Measurements from ENCODE around the gene ZNF506. TPM values are rescaled to one million over a fixed set of nuclear protein-coding genes. Genes with fewer than 3 reads are reported as not detected.
A peak's percentile ranks its signal among the peaks of the same experiment; 100 is the strongest.

The ZNF506 gene
- polyA plus RNA-seq (2012; rRNA removed): 4.1 and 7.3 TPM in 2 replicates
- 5.6 and 6.4 TPM in 2 replicates for polyA plus RNA-seq (2012; cell fraction: cytosol; rRNA removed)
- polyA plus RNA-seq (2012; cell fraction: nucleus; rRNA removed): 8.3 and 10.9 TPM in 2 replicates

- peak within 1 kb of the TSS; percentile 92 for H3K4me2 ChIP-seq
- H3K4me1 ChIP-seq (ENCODE audit: control insufficient read depth in 1 of 2, insufficient read depth in 2 of 2, low read depth in 1 of 2, low read length in 1 of 2): no peaks in the 10 kb centered on the region; a peak in 1 of 4 replicates
- peaks cover 7 to 30% of the 10 kb centered on the region in 2 experiments for H3K36me3 ChIP-seq (replicated peaks in 1 of 2; ENCODE audit: control insufficient read depth in 1 of 2, insufficient read depth in 2 of 2, low read length in 1 of 2)
- 2% methylated on average over 12 of the region's 28 CpGs for whole genome bisulfite sequencing (ENCODE audit: low lambda C conversion rate)
- no peaks in the 10 kb centered on the region for H4K20me1 ChIP-seq (ENCODE audit: insufficient read depth)
- peaks cover 13% of the 10 kb centered on the region for H3F3A ChIP-seq (replicated peaks; ENCODE audit: insufficient read depth)
- H3K9me3 ChIP-seq: peaks cover 8% of the 10 kb centered on the region; the same call in 1 of the 2 replicates
- DNase-seq: peak; percentile 90
- H3K79me2 ChIP-seq (ENCODE audit: insufficient read depth): peaks cover 48% of the 10 kb centered on the region
- H3K4me3 ChIP-seq (ENCODE audit: low read depth in 2 of 2, low read length in 1 of 2): peak within 1 kb of the TSS; percentile 58 to 82
- H3K9ac ChIP-seq: peak within 1 kb of the TSS; percentile 93
- no peaks in the 10 kb centered on the region for H3K9me2 ChIP-seq
- POLR2A ChIA-PET: interaction anchor here (0.6 to 2.3 kb wide), 11 partner anchors 9 to 231 kb away, joined by 3 to 40 read pairs (median 7); partner anchors contain the start of genes ZNF101, ZNF14, ZNF253 and ZNF682
- H3K27ac ChIP-seq (ENCODE audit: low read depth in 2 of 2, low read length in 1 of 2): peak within 1 kb of the TSS; percentile 89 to 92
- TF ChIP-seq CHD2 (IDR thresholded peaks at IDR 0.05; ENCODE audit: low read length, partially characterized antibody) (peak; percentile 59), YY1 (IDR thresholded peaks at IDR 0.05; ENCODE audit: low read depth) (peak; percentile 88), TAF1 (IDR thresholded peaks at IDR 0.05; ENCODE audit: borderline replicate concordance, low read depth, low read length) (peak; percentile 78; the same call in 1 of the 2 replicates), RFX5 (IDR thresholded peaks at IDR 0.05; ENCODE audit: low read length) (peak; percentile 86), FOSL2 (IDR thresholded peaks at IDR 0.05; ENCODE audit: borderline replicate concordance, low read depth) (no peak), MXI1 (IDR thresholded peaks at IDR 0.05; ENCODE audit: low read depth, low read length) (peak; percentile 84; the same call in 1 of the 2 replicates), GABPA (IDR thresholded peaks at IDR 0.05; ENCODE audit: low read depth) (peak; percentile 82), MEF2A (IDR thresholded peaks at IDR 0.05; ENCODE audit: borderline replicate concordance, low read depth) (no peak), MAX (IDR thresholded peaks at IDR 0.05; ENCODE audit: low read depth) (peak; percentile 51; the same call in 1 of the 2 replicates), SMC3 (IDR thresholded peaks at IDR 0.05; ENCODE audit: low read depth, low read length) (no peak), POLR2AphosphoS5 (IDR thresholded peaks at IDR 0.05; ENCODE audit: low read depth, low read length) (peak; percentile 96), RXRA (IDR thresholded peaks at IDR 0.05; ENCODE audit: borderline replicate concordance, low read depth) (no peak), ELF1 (IDR thresholded peaks at IDR 0.05) (peak; percentile 92), SIN3A (IDR thresholded peaks at IDR 0.05; ENCODE audit: borderline replicate concordance, low read depth, low read length) (peak; percentile 53; the same call in 1 of the 2 replicates), FOXJ3 (CRISPR knock-in tag; IDR thresholded peaks at IDR 0.05) (no peak), RCOR1 (IDR thresholded peaks at IDR 0.05; ENCODE audit: low read length) (peak; percentile 12; the same call in 1 of the 2 replicates), CTCF (IDR thresholded peaks at IDR 0.05) (no peak)
- TF ChIP-seq, protein P1, sequence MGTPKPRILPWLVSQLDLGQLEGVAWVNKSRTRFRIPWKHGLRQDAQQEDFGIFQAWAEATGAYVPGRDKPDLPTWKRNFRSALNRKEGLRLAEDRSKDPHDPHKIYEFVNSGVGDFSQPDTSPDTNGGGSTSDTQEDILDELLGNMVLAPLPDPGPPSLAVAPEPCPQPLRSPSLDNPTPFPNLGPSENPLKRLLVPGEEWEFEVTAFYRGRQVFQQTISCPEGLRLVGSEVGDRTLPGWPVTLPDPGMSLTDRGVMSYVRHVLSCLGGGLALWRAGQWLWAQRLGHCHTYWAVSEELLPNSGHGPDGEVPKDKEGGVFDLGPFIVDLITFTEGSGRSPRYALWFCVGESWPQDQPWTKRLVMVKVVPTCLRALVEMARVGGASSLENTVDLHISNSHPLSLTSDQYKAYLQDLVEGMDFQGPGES (IDR thresholded peaks at IDR 0.05; ENCODE audit: low read depth, low read length): peak; percentile 65; the same call in 1 of the 2 replicates
- TF ChIP-seq, protein P2, sequence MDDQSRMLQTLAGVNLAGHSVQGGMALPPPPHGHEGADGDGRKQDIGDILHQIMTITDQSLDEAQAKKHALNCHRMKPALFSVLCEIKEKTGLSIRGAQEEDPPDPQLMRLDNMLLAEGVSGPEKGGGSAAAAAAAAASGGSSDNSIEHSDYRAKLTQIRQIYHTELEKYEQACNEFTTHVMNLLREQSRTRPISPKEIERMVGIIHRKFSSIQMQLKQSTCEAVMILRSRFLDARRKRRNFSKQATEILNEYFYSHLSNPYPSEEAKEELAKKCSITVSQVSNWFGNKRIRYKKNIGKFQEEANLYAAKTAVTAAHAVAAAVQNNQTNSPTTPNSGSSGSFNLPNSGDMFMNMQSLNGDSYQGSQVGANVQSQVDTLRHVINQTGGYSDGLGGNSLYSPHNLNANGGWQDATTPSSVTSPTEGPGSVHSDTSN (IDR thresholded peaks at IDR 0.05): no peak
- TF ChIP-seq, protein P3, sequence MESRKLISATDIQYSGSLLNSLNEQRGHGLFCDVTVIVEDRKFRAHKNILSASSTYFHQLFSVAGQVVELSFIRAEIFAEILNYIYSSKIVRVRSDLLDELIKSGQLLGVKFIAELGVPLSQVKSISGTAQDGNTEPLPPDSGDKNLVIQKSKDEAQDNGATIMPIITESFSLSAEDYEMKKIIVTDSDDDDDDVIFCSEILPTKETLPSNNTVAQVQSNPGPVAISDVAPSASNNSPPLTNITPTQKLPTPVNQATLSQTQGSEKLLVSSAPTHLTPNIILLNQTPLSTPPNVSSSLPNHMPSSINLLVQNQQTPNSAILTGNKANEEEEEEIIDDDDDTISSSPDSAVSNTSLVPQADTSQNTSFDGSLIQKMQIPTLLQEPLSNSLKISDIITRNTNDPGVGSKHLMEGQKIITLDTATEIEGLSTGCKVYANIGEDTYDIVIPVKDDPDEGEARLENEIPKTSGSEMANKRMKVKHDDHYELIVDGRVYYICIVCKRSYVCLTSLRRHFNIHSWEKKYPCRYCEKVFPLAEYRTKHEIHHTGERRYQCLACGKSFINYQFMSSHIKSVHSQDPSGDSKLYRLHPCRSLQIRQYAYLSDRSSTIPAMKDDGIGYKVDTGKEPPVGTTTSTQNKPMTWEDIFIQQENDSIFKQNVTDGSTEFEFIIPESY (IDR thresholded peaks at IDR 0.05; ENCODE audit: borderline replicate concordance, low read depth): no peak
- TF ChIP-seq, protein P4, sequence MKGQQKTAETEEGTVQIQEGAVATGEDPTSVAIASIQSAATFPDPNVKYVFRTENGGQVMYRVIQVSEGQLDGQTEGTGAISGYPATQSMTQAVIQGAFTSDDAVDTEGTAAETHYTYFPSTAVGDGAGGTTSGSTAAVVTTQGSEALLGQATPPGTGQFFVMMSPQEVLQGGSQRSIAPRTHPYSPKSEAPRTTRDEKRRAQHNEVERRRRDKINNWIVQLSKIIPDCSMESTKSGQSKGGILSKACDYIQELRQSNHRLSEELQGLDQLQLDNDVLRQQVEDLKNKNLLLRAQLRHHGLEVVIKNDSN (IDR thresholded peaks at IDR 0.05; ENCODE audit: borderline replicate concordance, low read depth): no peak
- peak within 1 kb of the TSS; percentile 100 for H2AFZ ChIP-seq (ENCODE audit: low read depth)
- CTCF ChIA-PET: interaction anchor here (1.2 to 1.5 kb wide), 2 partner anchors 11 to 137 kb away, joined by 4 to 6 read pairs; no protein-coding TSS in a partner anchor
- no peaks in the 10 kb centered on the region for H3K27me3 ChIP-seq (ENCODE audit: insufficient read depth)
Measured at GRCh38 chr19:19821366-19821951, at the start of gene ZNF506. Gene ZNF506, minus strand, starts transcription at chr19:19821750. Its CDS starts 147 bp downstream, at chr19:19821603.

All from SK-N-SH (cell line).